ENCODE data around the gene RNF220.
"Not testable (repeated sequence)": the region's sequence is repeated elsewhere in the genome, so short reads cannot be mapped to it uniquely, and the experiment has no call there.

The RNF220 gene

DNA sequence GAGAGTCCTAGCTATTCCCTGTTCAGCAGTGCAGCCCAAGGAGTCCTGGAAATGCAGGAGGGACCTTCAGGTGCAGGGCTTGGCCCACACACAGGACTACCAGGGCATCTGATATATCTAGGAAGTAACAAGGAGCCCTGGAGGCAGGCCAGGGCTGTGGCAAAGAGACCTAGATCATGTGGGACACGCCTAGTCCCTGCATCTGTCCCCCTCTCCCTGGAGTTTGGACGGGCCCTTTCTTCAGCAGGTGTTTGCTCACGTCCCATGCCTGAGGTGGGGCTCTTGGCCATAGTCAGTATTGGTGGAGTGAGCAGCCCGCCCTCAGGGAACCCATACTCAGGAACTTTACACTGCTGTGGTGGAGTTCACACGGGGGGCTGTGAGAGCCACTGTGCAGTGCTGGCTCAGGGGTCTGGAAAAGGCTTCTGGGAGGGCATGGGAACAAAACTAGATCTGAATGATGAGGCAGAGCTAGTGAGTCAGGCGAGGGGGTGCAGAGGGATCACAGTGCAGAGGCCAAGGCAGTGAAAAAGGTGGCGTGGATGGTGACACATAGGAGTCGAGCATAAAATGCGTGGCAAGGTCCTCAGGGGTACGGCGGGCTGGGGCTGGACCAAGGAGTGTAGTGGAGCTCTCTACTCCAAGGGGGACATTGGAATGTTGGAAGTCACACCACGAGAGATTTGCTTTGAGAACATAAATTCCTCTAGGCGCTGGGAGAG is 243.6 kb downstream of the RNF220 start:
- in situ Hi-C loops (cut with MboI; ENCODE audit: low sequenced_read_pairs) = no loop called here

DNA sequence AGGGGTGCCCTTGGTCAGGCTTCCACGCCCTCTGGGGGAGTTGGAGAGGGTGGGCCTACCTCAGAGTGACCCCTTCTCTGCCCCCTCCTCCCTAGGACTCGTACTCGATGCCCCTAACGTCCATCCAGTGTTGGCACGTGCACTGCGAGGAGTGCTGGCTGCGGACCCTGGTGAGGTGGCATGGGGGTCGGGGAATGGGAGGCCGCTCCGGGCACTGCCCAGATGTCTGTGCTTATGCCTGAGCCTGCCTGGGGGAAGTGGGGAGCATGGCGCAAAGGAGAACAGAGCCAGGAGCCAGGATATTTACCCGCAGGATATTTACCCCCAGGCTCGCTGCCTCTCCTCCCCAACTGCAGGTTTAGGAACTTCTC is 244.7 kb downstream of the RNF220 start:
- in situ Hi-C loops (cut with MboI; ENCODE audit: low sequenced_read_pairs) = no loop called here

DNA sequence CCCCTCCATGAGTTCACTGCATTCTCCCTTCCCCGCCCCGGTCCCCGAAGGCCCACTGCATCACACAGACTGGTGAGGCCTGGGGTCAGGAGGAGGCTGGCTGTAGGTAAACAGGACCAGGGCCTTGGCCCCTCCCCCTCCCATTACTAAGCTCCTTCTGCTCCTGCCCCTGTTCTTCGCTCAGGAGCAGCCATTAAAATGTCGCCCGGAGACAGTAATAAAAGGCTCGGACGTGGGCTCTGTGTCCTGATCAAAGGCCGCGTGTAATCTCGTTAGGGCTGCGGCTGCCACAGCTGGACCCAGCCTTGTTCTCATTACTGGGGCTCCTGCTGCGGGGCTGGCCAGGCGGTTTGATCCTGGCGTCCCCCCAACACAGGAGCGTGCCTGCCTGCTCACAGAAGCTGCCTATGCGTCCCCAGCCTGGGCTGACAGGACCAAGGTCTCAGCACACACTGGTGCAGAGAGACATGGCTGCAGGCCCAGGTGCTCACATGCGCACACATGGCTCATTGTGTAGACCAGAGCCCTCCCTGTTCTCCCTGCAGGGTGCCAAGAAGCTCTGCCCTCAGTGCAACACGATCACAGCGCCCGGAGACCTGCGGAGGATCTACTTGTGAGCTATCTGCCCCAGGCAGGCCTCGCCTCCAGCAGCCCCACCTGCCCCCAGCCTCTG is 245.2 kb downstream of the RNF220 start:
- in situ Hi-C loops (cut with MboI; ENCODE audit: low sequenced_read_pairs) = no loop called here

DNA sequence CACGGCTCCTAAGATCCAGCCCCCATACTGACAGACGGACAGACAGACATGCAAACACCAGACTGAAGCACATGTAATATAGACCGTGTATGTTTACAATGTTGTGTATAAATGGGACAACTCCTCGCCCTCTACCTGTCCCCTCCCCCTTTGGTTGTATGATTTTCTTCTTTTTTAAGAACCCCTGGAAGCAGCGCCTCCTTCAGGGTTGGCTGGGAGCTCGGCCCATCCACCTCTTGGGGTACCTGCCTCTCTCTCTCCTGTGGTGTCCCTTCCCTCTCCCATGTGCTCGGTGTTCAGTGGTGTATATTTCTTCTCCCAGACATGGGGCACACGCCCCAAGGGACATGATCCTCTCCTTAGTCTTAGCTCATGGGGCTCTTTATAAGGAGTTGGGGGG is 246.0 kb downstream of the RNF220 start:
- in situ Hi-C loops (cut with MboI; ENCODE audit: low sequenced_read_pairs) = no loop called here

DNA sequence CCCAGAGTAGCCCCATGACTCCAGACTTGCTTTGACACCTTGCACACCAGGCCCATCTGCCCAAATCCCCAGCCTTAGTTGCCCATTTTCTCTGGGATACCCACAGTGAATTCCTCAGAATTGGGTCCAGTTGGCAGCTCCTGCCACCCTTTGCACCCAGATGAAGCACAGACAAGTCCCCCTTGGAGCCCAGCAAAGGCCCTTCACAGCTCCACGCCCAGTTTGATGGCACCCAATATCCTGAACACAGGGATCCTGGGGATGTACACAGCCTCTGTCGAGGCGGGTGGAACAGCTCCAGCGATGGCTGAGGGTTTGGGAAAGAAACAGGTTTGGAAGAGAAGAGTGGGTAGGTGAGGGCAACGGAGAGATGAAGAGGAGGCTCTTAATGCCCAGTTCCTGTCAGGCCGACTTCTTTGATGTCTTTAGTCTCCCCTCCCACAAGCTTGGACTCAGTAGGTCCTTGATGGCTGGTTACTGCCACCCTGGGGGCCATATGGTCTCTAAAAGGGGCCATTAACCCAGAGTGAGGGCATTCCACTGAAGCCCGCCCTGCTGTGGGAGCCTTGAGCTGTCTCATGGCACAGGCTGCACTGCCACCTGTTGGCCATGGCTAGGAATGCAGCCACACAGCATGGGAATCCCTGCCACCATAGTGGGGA is 247.5 kb downstream of the RNF220 start:
- in situ Hi-C loops (cut with MboI; ENCODE audit: low sequenced_read_pairs) = no loop called here

DNA sequence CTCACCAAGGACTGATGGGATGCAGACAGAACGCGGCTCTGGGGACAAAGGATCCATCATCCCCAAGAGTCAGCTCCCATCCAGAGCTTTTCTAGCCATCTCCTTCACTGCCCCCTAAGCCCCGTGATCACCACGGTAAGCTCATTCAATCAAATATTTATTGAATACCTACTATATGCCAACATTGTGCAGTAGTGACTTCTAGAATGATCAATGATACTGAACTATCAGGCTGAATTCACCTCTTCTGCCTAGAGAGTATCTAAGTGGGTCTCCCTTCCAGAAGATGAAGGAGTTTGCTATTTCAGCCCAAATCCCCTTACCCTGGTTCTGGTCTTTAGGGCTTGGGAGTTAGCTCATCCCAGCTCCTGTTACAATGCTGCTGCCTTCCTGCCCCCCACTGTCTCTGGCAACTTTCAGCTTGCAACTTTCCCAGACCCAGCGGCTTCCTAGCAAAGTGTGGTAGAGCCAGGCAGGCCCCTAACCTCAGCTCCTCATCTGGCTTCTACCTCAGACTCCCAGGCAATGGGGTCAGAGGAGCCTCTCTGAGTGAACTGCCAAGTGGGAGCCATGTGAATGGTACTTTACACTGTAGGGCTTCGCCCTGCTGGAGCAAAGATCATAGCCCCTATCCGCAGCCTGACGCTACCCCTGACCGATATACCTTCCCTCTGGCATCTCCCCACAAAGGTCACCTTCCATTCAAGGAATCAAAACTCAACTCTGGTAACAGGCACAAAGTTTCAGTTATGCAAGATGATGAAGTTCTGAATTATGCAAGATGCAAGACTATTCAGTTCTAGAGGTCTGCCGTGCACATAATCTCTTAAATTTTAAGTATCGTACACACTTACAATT is 248.3 kb downstream of the RNF220 start:
- in situ Hi-C loops (cut with MboI; ENCODE audit: low sequenced_read_pairs) = no loop called here

DNA sequence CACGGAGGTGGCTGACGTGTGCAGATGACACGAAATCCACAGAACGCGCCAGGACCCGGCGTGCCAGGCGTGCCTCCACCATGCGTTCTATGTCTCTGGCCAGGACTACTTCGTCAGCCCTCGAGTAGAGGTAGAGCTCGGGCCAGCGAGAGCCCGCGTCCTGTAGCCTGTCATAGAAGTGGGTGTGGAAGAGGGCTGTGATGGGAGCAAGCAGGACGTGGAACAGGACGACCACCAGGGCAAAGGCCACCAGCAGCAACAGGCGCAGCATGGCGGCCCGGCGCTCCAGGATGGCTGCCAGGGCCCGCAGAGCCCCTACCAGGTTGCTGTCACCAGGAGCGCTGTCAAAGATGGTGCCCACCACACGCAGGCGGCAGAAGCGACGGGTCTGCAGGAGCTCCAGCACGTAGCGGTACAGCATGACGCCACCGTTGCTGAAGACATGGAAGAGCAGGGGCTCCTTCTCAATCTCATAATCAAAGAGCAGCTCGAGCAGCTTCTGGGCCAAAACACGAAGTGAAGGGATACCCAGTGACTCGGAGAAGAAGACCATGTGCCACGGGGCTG is 249.6 kb downstream of the RNF220 start:
- in situ Hi-C loops (cut with MboI; ENCODE audit: low sequenced_read_pairs) = no loop called here

DNA sequence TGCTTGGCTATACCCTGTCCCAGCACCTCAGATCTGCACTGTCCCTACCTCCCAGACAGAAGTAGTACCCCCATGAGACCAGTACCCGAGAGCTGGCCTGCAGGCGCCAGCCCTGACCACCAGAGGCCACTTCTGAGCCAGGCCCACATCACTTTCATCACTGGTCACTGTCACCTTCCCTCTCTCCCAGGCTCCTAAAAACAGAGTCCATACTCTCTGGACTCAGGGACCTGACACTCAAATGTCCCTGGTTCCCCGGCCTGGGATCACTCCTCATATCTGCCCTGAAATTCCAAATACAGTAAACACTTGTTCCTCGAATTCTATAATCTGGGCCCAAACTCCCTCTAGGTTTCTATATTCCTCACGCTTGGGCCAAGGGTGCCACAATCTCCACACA is 250.6 kb downstream of the RNF220 start:
- in situ Hi-C loops (cut with MboI; ENCODE audit: low sequenced_read_pairs) = no loop called here

DNA sequence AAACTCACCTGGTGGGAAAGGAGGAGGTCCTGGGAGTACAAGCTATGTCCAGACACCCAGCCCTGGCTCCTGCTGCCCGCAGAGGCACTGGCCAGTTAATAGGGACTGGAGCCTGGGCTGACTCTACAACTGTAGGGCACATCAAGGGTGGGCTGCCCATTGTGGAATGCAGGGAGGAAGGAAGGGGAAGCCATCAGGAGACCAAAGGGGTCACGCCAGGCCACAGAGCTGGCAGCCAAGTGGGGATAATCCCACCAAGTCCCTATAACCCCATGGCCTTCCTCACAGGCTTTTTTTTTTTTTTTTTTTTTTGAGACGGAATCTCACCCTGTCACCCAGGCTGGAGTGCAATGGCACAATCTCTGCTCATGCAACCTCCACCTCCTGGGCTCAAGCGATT is 254.5 kb downstream of the RNF220 start:
- in situ Hi-C loops (cut with MboI; ENCODE audit: low sequenced_read_pairs) = no loop called here

DNA sequence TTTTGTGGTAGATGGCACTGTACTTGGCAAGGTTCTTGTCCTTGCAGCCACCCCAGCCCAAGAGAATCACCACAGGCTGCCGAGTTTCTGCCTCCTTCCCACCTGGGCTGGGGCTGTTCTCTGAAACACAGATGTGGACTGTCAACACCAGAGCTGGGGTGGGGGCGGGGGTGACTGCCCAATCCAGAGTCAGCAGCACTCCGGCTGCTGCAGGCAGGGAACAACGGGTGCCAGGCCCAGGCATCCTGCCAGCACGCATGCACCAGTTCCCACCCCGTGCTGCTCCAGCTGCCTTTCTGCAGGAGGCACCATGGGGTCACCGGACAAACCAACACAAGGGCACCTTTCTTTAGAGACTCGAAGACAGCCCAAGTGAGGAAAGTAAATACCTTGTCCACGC is 255.1 kb downstream of the RNF220 start:
- in situ Hi-C loops (cut with MboI; ENCODE audit: low sequenced_read_pairs) = no loop called here

DNA sequence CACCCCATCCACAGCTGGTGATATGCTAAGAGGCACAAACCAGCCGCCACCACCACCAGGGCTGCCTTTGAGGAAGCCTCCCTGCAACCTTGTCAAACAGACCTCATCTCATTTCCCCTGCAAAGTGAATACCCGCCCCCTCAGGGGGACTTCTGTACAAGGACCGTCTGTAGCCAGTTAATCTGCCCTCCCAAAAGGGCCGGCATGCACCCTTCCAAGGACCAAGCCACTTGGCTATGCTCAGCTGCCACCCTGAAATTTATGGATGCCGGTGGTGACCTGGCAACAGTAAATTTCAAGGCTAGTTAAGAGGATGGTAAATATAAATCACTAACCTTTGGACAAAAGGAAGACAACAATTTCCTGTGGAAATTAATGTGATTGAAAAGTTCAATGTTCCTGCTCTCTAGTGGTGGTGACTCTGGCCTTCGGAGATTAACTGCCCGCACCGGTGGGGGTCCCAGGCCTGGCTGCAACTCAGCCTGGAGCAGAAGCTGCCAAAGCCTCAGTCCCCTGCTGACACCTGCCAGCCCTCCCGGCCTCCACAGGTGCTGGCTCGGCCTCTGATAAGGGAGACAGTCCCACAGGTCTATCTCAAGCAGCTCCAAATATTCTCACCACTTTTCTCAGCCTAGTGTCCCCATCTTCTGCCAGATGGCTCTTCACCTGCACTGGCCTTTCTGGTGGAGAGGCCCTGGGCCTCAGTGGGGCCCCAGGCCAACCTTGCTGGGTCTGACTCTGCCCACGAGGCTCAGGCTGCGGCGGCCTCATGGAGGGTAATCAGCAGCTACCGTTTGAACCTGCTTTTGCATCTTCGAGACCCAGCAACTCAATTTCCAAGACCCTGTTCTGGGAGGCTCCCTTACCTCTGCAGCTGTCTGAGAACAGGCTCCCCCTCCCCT is 257.0 kb downstream of the RNF220 start:
- in situ Hi-C loops (cut with MboI; ENCODE audit: low sequenced_read_pairs) = no loop called here

DNA sequence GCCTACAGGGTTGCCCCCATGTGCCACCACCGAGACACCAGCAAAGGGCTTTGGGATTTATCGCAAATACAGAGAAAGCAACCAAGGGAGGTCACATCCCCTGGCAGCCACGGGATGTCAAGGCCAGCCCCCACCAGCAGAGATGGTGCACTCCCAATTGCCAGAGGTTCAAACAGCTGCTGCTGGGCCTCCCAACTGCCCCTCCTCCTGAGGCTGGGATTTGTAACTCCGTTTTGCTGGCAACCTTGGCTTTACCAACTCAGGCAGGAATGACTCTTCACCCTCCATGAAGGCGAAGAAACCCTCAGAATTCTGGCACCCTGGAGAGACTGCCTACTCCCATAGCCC is 257.6 kb downstream of the RNF220 start:
- in situ Hi-C loops (cut with MboI; ENCODE audit: low sequenced_read_pairs) = no loop called here

DNA sequence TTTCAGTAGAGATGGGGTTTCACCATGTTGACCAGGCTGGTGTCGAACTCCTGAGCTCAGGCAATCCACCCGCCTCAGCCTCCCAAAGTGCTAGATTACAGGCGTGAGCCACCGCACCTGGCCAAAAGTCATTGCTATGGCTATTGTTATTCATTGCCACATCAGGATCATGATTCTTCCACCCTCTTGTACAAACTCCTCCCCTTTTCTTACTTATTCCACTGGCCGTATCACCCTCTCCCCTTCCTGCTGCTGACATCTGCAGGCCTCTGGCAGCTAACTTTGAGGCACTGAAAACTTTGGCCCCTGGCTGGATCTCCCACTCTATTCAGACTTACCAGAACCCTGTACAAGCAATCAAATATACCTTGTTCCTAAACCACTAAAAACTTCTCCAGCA is 258.4 kb downstream of the RNF220 start:
- in situ Hi-C loops (cut with MboI; ENCODE audit: low sequenced_read_pairs) = no loop called here

DNA sequence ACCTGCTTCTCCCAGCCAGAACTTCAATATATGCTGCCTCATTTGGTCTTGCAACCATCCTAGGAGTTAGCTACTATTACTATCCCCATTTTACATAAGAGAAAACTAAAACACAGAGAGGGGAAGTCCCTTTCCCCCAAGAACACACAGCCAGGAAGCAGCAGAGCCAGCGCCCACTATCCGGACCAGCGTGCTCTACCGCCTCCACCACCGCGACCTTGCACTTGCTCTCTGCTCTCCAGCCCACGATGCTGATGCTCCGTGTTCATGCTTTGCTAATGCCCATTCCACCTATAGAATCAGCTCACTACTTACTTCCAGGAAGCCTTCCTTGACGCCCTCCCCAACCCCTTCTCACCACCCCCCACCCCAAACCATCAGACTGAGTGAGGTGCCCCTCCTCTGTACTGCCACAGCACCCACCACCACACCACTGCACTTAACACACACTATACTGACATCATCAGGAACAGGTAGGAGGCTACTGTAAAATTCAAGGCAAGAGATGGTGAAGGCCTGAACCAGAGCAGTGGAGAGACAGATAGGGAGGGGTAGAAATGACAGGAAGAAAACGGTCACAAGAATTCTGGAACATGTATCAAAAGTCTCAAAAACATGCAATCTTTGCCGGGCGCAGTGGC is 259.8 kb downstream of the RNF220 start:
- in situ Hi-C loops (cut with MboI; ENCODE audit: low sequenced_read_pairs) = no loop called here

DNA sequence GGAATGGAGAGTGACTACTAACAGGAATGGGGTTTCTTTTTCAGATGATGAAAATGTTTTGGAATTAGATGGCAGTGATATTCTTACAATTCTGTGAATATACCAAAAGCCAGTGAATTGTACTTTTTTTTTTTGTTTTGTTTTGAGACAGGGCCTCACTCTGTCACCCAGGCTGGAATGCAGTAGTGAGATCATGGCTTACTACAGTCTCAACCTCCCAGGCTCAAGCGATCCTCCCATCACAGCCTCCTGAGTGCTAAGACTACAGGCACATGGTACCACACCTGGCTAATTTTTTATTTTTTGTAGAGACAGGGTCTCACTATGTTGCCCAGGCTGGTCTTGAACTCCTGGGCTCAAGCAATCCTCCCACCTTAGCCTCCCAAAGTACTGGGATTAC is 261.7 kb downstream of the RNF220 start:
- in situ Hi-C loops (cut with MboI; ENCODE audit: low sequenced_read_pairs) = not testable (repeated sequence)

DNA sequence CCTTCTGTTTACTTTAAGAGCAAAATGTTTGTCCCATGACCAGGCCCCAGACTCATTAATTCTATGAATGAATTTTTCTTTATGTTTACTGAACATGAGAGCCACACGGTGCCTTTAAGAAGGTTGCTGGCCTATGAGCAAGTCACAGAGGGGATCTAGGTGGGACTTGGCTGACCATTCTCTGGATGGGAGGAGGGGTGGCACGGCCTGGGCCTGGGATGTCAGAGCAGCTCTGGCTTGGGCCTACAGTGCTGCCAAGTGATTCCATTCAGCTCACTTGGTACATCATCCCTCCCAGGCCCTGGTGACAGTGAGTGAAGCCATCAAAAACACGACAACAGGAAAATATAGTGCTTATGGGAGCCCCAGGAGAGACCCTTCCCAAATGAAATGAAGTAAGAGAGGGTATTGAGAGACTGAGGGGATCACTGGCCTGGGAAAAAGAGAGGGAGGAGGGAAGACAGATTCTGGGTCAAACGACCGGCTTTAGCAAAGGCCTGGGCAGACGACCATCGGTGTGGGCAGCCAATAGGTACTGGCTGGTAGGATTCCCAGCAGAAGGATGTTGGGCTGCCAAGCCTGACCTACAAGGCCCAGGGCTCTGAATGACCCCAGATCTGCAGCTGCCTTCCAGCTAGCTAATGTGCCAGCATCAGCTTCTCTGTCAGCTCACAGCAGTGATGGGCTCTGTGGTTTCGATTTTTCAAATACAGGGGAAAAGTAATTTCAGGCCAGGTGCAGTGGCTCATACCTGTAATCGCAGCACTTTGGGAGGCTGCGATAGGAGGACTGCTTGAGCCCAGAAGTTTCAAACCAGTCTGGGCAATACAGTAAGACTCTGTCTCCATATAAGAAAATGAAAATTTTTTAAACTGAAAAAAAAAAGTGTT is 265.9 kb downstream of the RNF220 start:
- in situ Hi-C loops (cut with MboI; ENCODE audit: low sequenced_read_pairs) = no loop called here

DNA sequence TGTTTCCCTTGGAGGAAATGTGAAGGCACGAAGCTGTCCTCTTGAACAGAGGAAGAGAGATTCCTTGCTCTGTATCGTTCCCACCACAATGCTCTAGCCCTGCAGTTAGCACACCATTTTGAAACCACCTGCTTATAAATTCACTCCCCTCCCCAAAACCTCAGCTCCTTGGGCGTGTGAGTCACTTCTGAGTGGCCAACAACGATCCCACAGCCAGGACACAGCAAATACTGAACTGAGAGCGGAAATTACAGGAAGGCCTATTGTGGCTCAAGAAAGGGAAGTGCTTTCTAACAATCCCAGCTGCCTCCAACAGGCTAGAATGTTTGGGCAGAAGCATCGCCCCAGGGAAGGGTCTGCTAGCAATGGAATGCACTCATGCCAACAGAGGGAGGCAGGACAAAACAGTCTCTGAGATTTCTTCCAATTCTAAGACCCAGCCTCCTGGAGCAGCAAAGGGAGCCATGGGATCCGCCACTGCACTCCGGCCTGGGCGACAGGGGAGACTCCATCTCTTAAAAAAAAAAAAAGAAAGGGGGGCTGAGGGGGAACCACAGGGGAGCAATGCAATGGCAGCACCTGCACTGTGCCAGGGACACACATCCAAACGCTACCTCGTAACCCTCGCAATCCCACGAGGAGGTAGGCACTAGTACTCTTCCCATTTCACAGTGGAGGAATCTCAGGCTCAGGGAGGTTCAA is 267.4 kb downstream of the RNF220 start:
- in situ Hi-C loops (cut with MboI; ENCODE audit: low sequenced_read_pairs) = no loop called here

Data from HL-60/S4 (cell line).